Left hindlimb (tissue), 1 donor: ENCODE measurements around the gene SUMF1.
"Not testable (repeated sequence)": the region's sequence is repeated elsewhere in the genome, so short reads cannot be mapped to it uniquely, and the experiment has no call there.

Experiments used
- DNase-seq: peaks from one replicate; pipeline ENCODE4 v3.0.0-alpha.2; 2018

The SUMF1 gene

GRCh38 chr3:4332574-4332973, 134.5 kb downstream of the SUMF1 start:
- no peak for DNase-seq

DNA sequence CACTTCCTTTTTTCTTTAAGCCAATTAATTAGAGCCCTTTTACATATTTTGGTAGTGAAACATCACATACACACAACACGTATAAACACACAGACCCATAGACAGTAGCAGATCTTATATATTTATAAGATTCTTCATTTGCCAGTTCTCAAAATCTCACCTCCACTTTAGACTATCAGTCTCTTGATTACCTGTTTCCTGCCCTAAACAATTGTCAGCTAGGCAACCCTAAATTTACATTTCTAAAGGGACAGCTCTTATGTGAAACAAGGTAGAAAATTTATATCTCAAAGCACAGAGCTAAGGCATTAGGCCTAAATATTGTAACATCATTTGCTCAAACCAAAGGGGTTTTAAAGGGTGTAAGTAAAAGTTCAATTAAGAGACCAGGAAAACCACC, 135.0 kb downstream of the SUMF1 start:
- no peak for DNase-seq

DNA sequence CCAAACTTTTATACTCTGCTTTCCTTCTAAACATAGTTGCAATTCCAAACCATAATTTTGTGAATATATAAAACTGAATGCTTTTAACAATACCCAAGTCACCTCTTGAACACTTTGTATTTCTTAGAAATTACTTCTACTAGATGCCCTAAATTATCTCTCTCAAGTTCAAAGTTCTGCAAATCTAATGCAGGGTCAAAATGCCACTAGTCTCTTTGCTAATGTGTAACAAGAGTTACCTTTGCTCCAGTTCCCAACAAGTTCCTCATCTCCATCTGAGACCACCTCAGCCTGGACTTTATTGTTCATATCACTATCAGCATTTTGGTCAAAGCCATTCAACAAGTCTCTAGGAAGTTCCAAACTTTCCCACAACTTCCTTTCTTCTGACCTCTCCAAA, 137.3 kb downstream of the SUMF1 start:
- not testable (repeated sequence) for DNase-seq

DNA sequence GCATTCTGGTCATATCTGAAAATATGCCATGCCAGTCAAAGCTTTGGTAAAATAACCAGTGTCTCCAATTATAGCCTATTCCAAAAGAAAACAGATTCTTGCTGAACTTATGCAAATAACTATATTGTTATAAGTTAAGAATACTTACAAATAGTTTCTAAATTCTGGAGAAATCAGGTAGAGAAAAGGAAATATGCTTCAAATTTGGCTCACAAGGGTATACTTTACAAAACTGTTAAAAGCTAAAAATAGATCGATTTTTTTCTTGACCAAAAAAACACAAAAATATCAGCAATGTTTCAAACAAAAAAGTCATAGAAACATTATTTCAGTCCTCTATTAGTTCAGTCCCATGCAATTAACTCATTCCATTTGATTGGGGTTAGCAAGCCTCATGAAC, 140.2 kb downstream of the SUMF1 start:
- no peak for DNase-seq

DNA sequence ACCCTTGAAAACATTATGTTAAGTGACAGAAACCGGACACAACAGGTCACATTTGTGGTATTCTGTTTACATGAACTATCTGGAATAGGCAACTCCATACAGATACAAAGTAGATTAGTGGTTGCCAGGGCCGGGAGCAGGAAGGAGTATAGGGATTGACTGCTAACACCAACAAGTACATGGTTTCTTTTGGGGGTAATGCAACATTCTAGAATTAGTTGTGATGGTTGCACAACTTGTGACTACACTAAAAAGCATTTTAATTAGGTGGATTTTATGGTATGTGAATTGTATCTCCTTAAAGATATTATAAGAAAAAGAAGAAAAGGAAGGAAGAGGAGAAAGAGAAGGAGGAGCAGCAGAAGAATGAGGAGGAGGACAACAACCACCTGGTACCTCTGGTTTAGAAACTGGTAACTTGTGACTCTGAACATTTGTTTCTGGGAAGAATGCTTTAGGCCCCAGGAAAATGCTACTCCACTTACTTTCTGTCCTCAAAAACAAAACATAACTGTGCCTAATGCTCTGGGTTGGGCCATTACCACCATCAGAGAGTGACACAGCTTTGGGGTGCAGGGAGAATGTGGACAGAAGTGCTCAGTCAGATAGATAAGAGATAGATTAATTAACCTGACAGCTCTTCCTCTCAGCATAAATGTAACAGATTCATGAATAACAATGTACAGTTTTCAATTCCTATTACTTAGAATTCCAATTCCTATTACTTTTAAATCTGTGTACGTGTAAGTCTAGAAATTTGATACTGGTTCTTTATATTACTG, 143.6 kb downstream of the SUMF1 start:
- no peak for DNase-seq

DNA sequence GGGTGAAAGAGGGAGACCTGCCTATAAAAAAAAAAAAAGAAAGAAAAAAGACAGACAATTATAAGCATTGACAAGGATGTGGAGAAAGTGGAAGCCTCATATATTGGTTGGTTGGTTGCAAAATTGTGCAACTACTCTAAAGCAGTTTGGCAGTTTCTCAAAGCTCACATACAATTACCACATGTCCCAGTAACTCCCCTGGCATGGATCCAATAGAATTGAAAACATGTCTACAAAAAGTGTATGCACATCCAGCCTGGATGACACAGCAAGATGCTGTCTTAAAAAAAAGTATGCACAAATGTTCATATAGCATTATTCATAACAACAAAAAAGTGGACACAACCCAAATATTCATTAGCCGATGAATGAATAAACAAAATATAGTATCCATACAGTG, 144.4 kb downstream of the SUMF1 start:
- no peak for DNase-seq

DNA sequence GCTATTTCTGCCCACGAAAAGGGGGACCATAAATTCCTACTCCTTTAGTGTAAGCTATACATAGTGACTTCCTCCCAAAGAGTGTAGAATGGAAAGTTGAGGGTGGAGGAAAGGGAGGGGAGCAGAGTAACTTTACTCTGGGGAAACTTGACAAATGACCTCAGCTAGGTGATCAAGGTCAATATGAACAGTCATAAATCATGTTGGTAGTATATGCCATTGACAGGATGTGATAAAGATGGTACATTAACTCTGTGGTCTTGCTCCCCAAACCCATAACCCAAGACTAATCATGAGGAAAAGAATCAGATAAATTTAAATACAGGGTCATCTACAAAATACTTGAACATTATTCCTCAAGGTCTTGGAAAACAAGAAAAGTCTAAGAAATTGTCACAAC, 145.3 kb downstream of the SUMF1 start:
- no peak for DNase-seq

- DNase-seq, result no peak
Measured at GRCh38 chr3:4320096-4320911, 146.8 kb downstream of the SUMF1 start.

GRCh38 chr3:4314688-4315087, 152.4 kb downstream of the SUMF1 start:
- DNase-seq, result no peak

GRCh38 chr3:4313606-4314293, 153.3 kb downstream of the SUMF1 start:
- no peak for DNase-seq

GRCh38 chr3:4311496-4311895, 155.6 kb downstream of the SUMF1 start:
- no peak for DNase-seq
